ENCODE results near the gene CLCNKB. TPM values are rescaled to one million over a fixed set of nuclear protein-coding genes. Genes with fewer than 3 reads are reported as not detected.

Gene CLCNKB
- total RNA-seq, 4 donors from 2014 or later = 7.1 to 42.2 (median 15.4) TPM

- H3K27me3 ChIP-seq = no peaks in the 10 kb centered on the region
- no peaks in the 10 kb centered on the region for H3K36me3 ChIP-seq
- no peak overlapping the region for H3K4me3 ChIP-seq (replicated peaks in 1 of 3)
- TF ChIP-seq, protein P1, sequence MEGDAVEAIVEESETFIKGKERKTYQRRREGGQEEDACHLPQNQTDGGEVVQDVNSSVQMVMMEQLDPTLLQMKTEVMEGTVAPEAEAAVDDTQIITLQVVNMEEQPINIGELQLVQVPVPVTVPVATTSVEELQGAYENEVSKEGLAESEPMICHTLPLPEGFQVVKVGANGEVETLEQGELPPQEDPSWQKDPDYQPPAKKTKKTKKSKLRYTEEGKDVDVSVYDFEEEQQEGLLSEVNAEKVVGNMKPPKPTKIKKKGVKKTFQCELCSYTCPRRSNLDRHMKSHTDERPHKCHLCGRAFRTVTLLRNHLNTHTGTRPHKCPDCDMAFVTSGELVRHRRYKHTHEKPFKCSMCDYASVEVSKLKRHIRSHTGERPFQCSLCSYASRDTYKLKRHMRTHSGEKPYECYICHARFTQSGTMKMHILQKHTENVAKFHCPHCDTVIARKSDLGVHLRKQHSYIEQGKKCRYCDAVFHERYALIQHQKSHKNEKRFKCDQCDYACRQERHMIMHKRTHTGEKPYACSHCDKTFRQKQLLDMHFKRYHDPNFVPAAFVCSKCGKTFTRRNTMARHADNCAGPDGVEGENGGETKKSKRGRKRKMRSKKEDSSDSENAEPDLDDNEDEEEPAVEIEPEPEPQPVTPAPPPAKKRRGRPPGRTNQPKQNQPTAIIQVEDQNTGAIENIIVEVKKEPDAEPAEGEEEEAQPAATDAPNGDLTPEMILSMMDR (IDR thresholded peaks at IDR 0.05) = no peak
- TF ChIP-seq POLR2A (IDR thresholded peaks at IDR 0.05) = no peak
- no peaks in the 10 kb centered on the region for H3K9me3 ChIP-seq
- peaks cover 9 to 15% of the 10 kb centered on the region in 2 donors for H3K4me1 ChIP-seq
- WGBS, 2 donors = 83 to 86% methylated on average over 6 of the region's 6 CpGs
- intact Hi-C loops (cut with DNase I) = loop anchor here (5.0 kb wide), 1 partner anchor 44 kb away; no protein-coding TSS in a partner anchor
- no peak for DNase-seq
- H3K27ac ChIP-seq = no peak overlapping the region
Measured at GRCh38 chr1:16007671-16008341, 35.8 kb upstream of the CLCNKB start.

GRCh38 chr1:16009030-16009460, 34.5 kb upstream of the CLCNKB start:
- WGBS, 2 donors = 0 to 7% methylated on average over 4 of the region's 4 CpGs
- Histone ChIP-seq H3K36me3 (no peaks in the 10 kb centered on the region), H3K27ac (no peak overlapping the region), H3K27me3 (no peaks in the 10 kb centered on the region), H3K9me3 (no peaks in the 10 kb centered on the region), H3K4me1 (peaks cover 12 to 21% of the 10 kb centered on the region in 2 donors), H3K4me3 (replicated peaks in 1 of 3) (no peak overlapping the region)
- peak; percentile 86 to 88 for DNase-seq
- intact Hi-C loops (cut with DNase I) = loop anchor here (5.0 kb wide), 1 partner anchor 43 kb away; no protein-coding TSS in a partner anchor
- TF ChIP-seq POLR2A (IDR thresholded peaks at IDR 0.05) = no peak
- TF ChIP-seq, protein P1 (IDR thresholded peaks at IDR 0.05) = peak; percentile 93 to 97 (median 96)

- peaks cover 18 to 25% of the 10 kb centered on the region in 2 donors for H3K4me1 ChIP-seq
- no peaks in the 10 kb centered on the region for H3K27me3 ChIP-seq
- 92 to 96% methylated on average over 11 of the region's 11 CpGs for WGBS, 2 donors
- TF ChIP-seq POLR2A (IDR thresholded peaks at IDR 0.05) = no peak
- TF ChIP-seq, protein P1 (IDR thresholded peaks at IDR 0.05) = no peak
- H3K4me3 ChIP-seq (replicated peaks in 1 of 3) = no peak overlapping the region
- intact Hi-C loops (cut with DNase I) = loop anchor here (5.0 kb wide), 1 partner anchor 43 kb away; no protein-coding TSS in a partner anchor
- no peaks in the 10 kb centered on the region for H3K9me3 ChIP-seq
- DNase-seq = no peak
- H3K36me3 ChIP-seq = no peaks in the 10 kb centered on the region
- no peak overlapping the region for H3K27ac ChIP-seq
Measured at GRCh38 chr1:16009678-16010077, 33.9 kb upstream of the CLCNKB start.

DNA sequence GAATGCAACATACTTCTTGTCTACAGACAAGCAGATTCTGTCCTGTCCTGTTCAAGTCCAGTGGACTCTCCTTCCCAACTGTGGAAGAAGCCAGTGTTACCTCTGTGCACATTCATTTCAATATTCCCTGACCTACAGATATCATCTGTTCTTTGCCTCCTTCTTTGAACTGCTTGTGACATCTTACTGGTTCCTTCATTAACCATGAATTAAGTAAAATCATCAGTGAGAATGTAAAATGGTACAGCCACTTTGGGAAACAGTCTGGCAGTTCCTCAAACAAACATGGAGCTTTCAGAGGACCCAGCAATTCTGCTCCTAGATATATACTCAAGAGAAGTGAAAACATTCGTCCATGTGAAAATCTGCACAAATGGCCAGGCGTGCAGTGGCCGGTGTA, 32.7 kb upstream of the CLCNKB start:
- no peak overlapping the region for H3K4me3 ChIP-seq (replicated peaks in 1 of 3)
- no peaks in the 10 kb centered on the region for H3K9me3 ChIP-seq
- WGBS, 2 donors = 90 to 94% methylated on average over 3 of the region's 3 CpGs
- TF ChIP-seq, protein P1 (IDR thresholded peaks at IDR 0.05) = no peak
- TF ChIP-seq POLR2A (IDR thresholded peaks at IDR 0.05) = no peak
- intact Hi-C loops (cut with DNase I) = no loop called here
- H3K27ac ChIP-seq = no peak overlapping the region
- no peaks in the 10 kb centered on the region for H3K27me3 ChIP-seq
- peaks cover 28 to 36% of the 10 kb centered on the region in 2 donors for H3K4me1 ChIP-seq
- H3K36me3 ChIP-seq = no peaks in the 10 kb centered on the region
- no peak for DNase-seq

GRCh38 chr1:16011936-16012589, 31.5 kb upstream of the CLCNKB start:
- H3K9me3 ChIP-seq = no peaks in the 10 kb centered on the region
- H3K4me1 ChIP-seq = peaks cover 36% of the 10 kb centered on the region in 2 donors
- WGBS, 2 donors = 93 to 94% methylated on average over 11 of the region's 11 CpGs
- no peaks in the 10 kb centered on the region for H3K27me3 ChIP-seq
- intact Hi-C loops (cut with DNase I) = no loop called here
- H3K27ac ChIP-seq = peak overlapping the region; percentile 63 to 96 (median 89)
- no peak for DNase-seq
- H3K4me3 ChIP-seq (replicated peaks in 1 of 3) = no peak overlapping the region
- no peaks in the 10 kb centered on the region for H3K36me3 ChIP-seq
- TF ChIP-seq, protein P1 (IDR thresholded peaks at IDR 0.05) = no peak
- TF ChIP-seq POLR2A (IDR thresholded peaks at IDR 0.05) = no peak
